Measurements from ENCODE around the gene LCE2A. TPM values are rescaled to one million over a fixed set of nuclear protein-coding genes. Genes with fewer than 3 reads are reported as not detected.

LCE2A gene
- total RNA-seq, 4 donors from 2014 or later, result not detected

DNA sequence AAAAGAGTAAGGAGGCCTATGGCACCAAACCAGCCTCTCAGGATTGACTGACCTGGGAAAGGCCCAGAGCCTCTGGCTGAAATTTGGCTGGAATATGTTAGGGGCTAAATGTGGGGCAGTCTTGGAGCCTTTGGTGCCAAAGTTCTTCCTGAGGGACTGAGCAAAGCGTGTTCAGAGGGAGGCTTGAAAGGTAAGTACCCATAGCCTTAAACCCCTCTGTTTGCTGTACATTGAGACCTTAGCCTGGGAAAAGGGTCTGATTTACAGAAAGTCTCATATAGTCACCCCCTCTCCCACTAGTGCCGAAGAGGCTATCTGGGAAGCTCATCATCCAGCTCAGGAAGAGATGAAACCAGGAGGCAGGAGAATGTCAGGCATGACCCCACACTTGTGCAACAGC, 9.7 kb downstream of the LCE2A start, which contains the start of gene LCE4A:
TSS of gene LCE4A (plus strand) at position 301 of the 400 bp plus-strand sequence. CDS start 916 bp downstream, outside the sequence.
- TF ChIP-seq CTCF (IDR thresholded peaks at IDR 0.05), result no peak
- DNase-seq (ENCODE audit: low spot score) (no peak), ATAC-seq (ENCODE audit: low FRiP score) (no peak)

DNA sequence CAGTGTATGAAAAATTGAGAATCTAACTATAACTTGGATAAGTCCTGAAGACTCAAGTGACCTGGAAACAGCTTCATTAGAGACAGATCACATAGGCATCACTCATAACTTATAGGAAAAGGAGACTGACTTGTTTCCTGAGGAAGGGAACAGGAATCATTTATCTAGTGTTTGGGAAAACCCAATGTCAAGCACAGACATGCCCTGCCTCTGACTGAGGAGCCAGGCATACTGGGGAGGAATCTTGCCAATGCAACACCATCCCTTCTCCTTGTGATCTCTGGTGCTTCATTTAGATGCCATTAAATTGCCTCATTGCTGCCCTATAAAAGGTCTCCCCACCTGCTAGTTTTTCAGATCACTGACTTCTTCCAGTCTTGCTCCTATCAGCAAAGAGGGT, 20.1 kb downstream of the LCE2A start:
- no peak for ATAC-seq (ENCODE audit: low FRiP score)
- TF ChIP-seq CTCF (IDR thresholded peaks at IDR 0.05), result no peak
- DNase-seq (ENCODE audit: low spot score), result no peak

GRCh38 chr1:152725261-152725660, 27.1 kb downstream of the LCE2A start:
- no peak for TF ChIP-seq CTCF (IDR thresholded peaks at IDR 0.05)
- DNase-seq (ENCODE audit: low spot score) (no peak), ATAC-seq (ENCODE audit: low FRiP score) (no peak)

DNA sequence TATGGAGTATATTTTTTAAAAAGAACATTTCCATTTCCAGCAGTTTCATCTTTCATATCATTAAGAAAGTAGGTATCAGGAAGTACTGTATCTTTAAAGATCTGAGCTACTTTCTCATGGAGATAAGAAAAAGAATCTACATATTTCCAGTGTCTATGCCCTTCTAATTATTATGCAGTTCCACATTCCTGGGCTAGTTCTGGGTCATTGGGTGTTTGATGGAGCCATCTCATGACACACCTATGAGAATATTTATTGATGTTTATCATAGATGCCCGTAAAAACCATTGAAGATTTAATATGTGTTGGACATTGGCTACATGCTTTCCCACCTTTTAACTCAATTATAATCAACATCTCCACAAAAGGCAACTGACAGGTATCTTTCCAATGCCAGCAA, 30.8 kb downstream of the LCE2A start:
- no peak for ATAC-seq (ENCODE audit: low FRiP score)
- no peak for TF ChIP-seq CTCF (IDR thresholded peaks at IDR 0.05)
- no peak for DNase-seq (ENCODE audit: low spot score)

DNA sequence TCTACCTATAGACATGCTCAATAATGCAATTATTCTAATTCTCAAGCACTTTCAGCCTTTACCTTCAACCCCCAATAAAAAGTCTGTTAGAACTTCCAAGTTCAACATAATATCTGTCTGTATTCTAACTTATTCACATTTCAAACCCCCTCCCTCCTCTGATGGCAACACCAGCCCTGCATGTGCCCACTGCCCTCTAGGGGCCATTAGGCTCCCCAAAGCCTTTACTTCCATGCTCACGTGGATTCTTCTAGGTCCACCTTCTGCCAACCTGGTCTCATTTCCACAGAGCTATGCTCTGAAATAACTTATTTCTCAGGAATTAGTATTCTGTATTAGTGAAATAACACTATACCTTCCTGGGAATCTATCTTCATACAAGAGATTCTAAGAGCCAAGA, 37.5 kb downstream of the LCE2A start:
- TF ChIP-seq CTCF (IDR thresholded peaks at IDR 0.05), result no peak
- no peak for ATAC-seq (ENCODE audit: low FRiP score)
- no peak for DNase-seq (ENCODE audit: low spot score)

- DNase-seq (ENCODE audit: low spot score) (no peak), ATAC-seq (ENCODE audit: low FRiP score) (no peak)
- no peak for TF ChIP-seq CTCF (IDR thresholded peaks at IDR 0.05)
Observed at GRCh38 chr1:152737997-152738396, 39.9 kb downstream of the LCE2A start.

DNA sequence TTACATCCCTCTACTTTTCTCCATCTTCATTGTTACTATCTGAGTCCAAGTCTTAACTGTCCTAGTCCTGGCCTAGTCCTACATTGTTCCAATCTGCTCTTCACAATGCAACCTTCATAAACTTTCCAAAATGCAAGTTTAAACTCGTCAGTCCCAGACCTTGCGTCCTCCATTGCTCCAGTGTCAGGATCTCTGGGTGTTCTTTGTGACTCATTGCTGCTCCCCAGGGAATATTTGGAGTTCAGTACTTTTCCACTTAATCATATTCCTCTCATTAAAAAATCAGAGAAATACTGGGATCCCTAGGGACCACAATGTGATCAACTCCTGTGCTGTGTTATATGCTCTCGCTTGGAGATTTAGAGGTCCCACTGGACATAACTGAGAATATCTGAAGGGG, 41.7 kb downstream of the LCE2A start:
- TF ChIP-seq CTCF (IDR thresholded peaks at IDR 0.05), result no peak
- ATAC-seq (ENCODE audit: low FRiP score), result no peak

More for the DNA sequence above, 41.7 kb downstream of the LCE2A start:
- no peak for DNase-seq (ENCODE audit: low spot score)
